Measurements from ENCODE around the gene DDO. TPM values are rescaled to one million over a fixed set of nuclear protein-coding genes. Genes with fewer than 3 reads are reported as not detected.

The DDO gene
- total RNA-seq, 2 experiments from 2014 or later, result not detected

GRCh38 chr6:110354153-110354552 lies 61.2 kb downstream of the DDO start:
- no peaks in the 10 kb centered on the region for H3K36me3 ChIP-seq (ENCODE audit: insufficient read depth, low read length)
- no peaks in the 10 kb centered on the region for H4K20me1 ChIP-seq (ENCODE audit: insufficient read depth, low read length)
- no TSS peak for BruUV-seq (replicated peaks)
- no peaks in the 10 kb centered on the region for H3K9me3 ChIP-seq (ENCODE audit: low read length)
- DNase-seq (ENCODE audit: low spot score), result no peak
- H3K79me2 ChIP-seq (ENCODE audit: insufficient read depth, low read depth, low read length), result no peaks in the 10 kb centered on the region
- H3K9me2 ChIP-seq (ENCODE audit: insufficient read depth, low read length), result no peaks in the 10 kb centered on the region
- ChIA-PET CTCF (ENCODE audit: unreplicated experiment) (no interaction called here), POLR2A (interaction anchor here (0.9 to 1.1 kb wide), 2 partner anchors 15 to 41 kb away, joined by 3 read pairs; no protein-coding TSS in a partner anchor)
- H2AFZ ChIP-seq (ENCODE audit: low read length), result no peak overlapping the region
- no peak overlapping the region for H3K4me3 ChIP-seq (ENCODE audit: low read depth, low read length, poor library complexity, severe bottlenecking)
- no peaks in the 10 kb centered on the region for H3K4me1 ChIP-seq (ENCODE audit: insufficient read depth, low read length, poor library complexity, severe bottlenecking)
- no peak overlapping the region for H3K4me2 ChIP-seq (ENCODE audit: low read length)
- TF ChIP-seq CTCF (conservative IDR thresholded peaks at IDR 0.05; ENCODE audit: low read length), result no peak
- no peak for TF ChIP-seq EZH2phosphoT487 (IDR thresholded peaks at IDR 0.05; ENCODE audit: borderline replicate concordance, low read depth, low read length)
- no peak overlapping the region for H3K27ac ChIP-seq (ENCODE audit: low read depth, low read length, poor library complexity, severe bottlenecking)
- intact Hi-C loops (cut with micrococcal nuclease; ENCODE audit: unreplicated experiment), result no loop called here

- no peaks in the 10 kb centered on the region for H3K79me2 ChIP-seq (ENCODE audit: insufficient read depth, low read depth, low read length)
- intact Hi-C loops (cut with micrococcal nuclease; ENCODE audit: unreplicated experiment), result no loop called here
- H3K36me3 ChIP-seq (ENCODE audit: insufficient read depth, low read length), result no peaks in the 10 kb centered on the region
- no peak for DNase-seq (ENCODE audit: low spot score)
- no TSS peak for BruUV-seq (replicated peaks)
- POLR2A ChIA-PET, result interaction anchor here (0.7 kb wide), 1 partner anchor 46 kb away, joined by 6 read pairs; no protein-coding TSS in a partner anchor
- no peaks in the 10 kb centered on the region for H3K4me1 ChIP-seq (ENCODE audit: insufficient read depth, low read length, poor library complexity, severe bottlenecking)
- CTCF ChIA-PET (ENCODE audit: unreplicated experiment), result no interaction called here
- H3K9me2 ChIP-seq (ENCODE audit: insufficient read depth, low read length), result no peaks in the 10 kb centered on the region
- TF ChIP-seq CTCF (conservative IDR thresholded peaks at IDR 0.05; ENCODE audit: low read length) (no peak), EZH2phosphoT487 (IDR thresholded peaks at IDR 0.05; ENCODE audit: borderline replicate concordance, low read depth, low read length) (no peak)
- no peaks in the 10 kb centered on the region for H4K20me1 ChIP-seq (ENCODE audit: insufficient read depth, low read length)
- no peak overlapping the region for H3K27ac ChIP-seq (ENCODE audit: low read depth, low read length, poor library complexity, severe bottlenecking)
- H2AFZ ChIP-seq (ENCODE audit: low read length), result no peak overlapping the region
- no peaks in the 10 kb centered on the region for H3K9me3 ChIP-seq (ENCODE audit: low read length)
- H3K4me2 ChIP-seq (ENCODE audit: low read length), result no peak overlapping the region
- H3K4me3 ChIP-seq (ENCODE audit: low read depth, low read length, poor library complexity, severe bottlenecking), result no peak overlapping the region
Measured at GRCh38 chr6:110353457-110354001, 61.8 kb downstream of the DDO start.

GRCh38 chr6:110352563-110353262 lies 62.7 kb downstream of the DDO start:
- Histone ChIP-seq H4K20me1 (ENCODE audit: insufficient read depth, low read length) (no peaks in the 10 kb centered on the region), H3K4me1 (ENCODE audit: insufficient read depth, low read length, poor library complexity, severe bottlenecking) (no peaks in the 10 kb centered on the region), H3K27ac (ENCODE audit: low read depth, low read length, poor library complexity, severe bottlenecking) (no peak overlapping the region), H2AFZ (ENCODE audit: low read length) (no peak overlapping the region), H3K79me2 (ENCODE audit: insufficient read depth, low read depth, low read length) (no peaks in the 10 kb centered on the region), H3K36me3 (ENCODE audit: insufficient read depth, low read length) (no peaks in the 10 kb centered on the region), H3K9me3 (ENCODE audit: low read length) (no peaks in the 10 kb centered on the region), H3K4me3 (ENCODE audit: low read depth, low read length, poor library complexity, severe bottlenecking) (no peak overlapping the region), H3K4me2 (ENCODE audit: low read length) (no peak overlapping the region), H3K9me2 (ENCODE audit: insufficient read depth, low read length) (no peaks in the 10 kb centered on the region)
- no peak for DNase-seq (ENCODE audit: low spot score)
- BruUV-seq (replicated peaks), result no TSS peak
- ChIA-PET POLR2A (interaction anchor here (0.6 to 0.8 kb wide), 3 partner anchors 45 to 329 kb away, joined by 3 to 6 read pairs (median 3); no protein-coding TSS in a partner anchor), CTCF (ENCODE audit: unreplicated experiment) (no interaction called here)
- TF ChIP-seq CTCF (conservative IDR thresholded peaks at IDR 0.05; ENCODE audit: low read length), result no peak
- no peak for TF ChIP-seq EZH2phosphoT487 (IDR thresholded peaks at IDR 0.05; ENCODE audit: borderline replicate concordance, low read depth, low read length)
- intact Hi-C loops (cut with micrococcal nuclease; ENCODE audit: unreplicated experiment), result no loop called here
